ENCODE measurements around the gene LHX1.
A peak's percentile ranks its signal among the peaks of the same experiment; 100 is the strongest.

The LHX1 gene

DNA sequence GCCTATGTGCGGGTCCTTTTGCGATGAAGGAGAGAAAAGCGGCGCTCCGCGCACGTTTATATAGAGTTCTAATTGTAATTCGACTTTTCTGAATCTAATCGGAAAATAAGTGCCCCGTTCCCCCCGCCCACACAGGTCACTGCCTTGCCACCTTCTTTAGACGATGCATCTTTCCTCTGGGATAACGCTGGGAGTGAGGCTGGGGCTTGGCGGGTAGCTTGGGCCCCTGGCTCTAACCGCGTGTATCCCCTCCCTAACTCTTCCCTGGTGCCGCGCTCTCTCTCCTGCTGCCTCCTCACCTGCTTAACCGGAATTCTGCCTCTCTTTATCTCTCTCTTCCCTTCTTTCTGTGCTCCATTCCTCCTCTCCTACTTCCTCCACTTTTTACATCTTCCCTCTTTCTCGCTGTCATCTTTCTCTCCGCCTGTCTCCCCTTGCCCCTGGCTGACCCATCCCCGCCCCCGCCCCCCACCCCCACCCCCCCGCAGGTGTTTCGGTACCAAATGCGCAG lies 2.6 kb downstream of the LHX1 start:
- no peak for DNase-seq

DNA sequence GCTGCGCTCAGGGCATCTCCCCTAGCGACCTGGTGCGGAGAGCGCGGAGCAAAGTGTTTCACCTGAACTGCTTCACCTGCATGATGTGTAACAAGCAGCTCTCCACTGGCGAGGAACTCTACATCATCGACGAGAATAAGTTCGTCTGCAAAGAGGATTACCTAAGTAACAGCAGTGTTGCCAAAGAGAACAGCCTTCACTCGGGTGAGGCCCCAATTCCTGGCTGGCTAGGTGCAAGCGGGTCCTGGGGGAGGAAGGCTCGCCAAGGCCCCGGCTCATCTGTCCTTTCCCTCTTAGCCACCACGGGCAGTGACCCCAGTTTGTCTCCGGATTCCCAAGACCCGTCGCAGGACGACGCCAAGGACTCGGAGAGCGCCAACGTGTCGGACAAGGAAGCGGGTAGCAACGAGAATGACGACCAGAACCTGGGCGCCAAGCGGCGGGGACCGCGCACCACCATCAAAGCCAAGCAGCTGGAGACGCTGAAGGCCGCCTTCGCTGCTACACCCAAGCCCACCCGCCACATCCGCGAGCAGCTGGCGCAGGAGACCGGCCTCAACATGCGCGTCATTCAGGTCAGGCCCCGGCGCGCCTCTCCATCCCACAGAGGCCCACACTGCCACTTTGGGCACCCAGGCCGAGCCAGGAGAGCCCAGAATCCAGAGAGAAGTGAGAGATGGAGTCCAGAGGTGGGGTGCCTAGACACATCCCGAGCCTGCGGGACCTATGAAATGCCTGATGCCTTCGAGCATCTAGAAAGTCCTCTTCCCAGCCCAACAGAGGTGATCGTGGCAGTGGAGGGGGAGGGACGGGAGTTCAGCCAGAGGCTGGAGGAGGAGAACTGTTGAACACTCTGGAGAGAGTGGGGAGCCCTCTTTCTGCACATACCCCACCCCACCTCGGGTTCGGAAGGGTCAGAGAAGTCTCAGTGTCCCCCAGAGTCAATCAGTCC lies 3.3 kb downstream of the LHX1 start:
- no peak for DNase-seq

DNA sequence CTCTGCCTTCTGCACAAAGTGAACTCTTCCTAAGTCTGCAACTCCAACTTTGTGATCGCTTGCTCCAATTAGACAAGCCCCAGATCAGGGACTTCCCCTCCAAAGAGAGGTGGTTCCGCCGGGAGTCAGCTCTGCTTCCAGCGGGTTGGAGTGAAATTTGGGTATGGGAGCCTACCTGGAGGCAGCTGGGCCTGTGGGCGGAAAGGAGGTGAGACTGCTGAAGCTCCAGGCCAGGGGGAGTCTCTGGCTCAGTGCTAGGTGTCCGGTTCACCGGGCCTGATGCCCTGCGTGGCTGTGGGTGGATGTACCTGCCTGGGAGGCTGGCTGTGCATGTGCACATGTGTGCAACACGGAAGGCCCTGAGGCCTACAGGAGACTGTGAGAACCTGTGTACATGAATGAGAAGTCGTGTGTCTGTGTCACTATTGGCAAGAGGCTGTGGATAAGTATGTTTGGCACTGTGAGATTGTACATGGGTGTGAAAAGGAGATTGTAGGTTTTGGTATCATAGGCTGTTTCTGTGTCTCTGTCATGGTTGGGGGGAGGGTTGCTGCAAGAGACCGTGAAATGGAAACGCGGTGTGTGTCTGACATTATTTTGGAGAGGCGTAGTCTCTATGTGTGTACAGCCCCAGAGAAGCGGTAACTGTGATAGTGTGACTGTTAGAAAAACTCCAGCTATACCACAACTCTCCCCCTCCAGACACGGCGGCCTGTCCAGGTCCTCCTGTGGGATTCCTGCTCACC lies 4.2 kb downstream of the LHX1 start:
- DNase-seq = no peak

DNA sequence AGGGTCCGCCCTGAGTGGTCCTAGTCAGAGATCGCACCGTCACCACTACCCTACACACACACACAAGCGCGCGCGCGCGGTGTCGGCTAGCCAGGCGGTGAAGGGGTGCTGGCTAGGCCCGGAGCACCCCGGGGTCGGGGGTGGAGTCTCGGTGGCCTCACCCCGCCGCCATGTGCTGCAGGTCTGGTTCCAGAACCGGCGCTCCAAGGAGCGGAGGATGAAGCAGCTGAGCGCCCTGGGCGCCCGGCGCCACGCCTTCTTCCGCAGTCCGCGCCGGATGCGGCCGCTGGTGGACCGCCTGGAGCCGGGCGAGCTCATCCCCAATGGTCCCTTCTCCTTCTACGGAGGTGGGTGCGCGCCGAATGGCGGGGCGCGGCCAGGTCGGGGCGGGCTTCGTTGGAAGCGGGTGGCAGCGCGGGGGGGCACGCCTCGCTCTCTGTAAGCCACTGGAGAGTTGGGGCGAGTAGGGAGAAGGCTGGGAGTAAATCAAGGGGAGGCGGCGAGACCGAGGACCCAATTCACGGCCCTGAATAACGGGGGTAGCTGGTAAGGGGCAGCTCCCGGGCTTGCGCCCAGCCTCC lies 4.8 kb downstream of the LHX1 start:
- no peak for DNase-seq

DNA sequence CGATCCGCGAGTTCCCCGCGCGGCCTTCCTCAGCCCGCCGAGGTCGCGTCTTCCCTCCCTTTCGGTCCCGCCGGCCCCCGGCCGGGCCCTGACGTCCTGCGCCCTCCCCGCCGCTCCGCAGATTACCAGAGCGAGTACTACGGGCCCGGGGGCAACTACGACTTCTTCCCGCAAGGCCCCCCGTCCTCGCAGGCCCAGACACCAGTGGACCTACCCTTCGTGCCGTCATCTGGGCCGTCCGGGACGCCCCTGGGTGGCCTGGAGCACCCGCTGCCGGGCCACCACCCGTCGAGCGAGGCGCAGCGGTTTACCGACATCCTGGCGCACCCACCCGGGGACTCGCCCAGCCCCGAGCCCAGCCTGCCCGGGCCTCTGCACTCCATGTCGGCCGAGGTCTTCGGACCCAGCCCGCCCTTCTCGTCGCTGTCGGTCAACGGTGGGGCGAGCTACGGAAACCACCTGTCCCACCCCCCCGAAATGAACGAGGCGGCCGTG lies 5.4 kb downstream of the LHX1 start:
- DNase-seq = no peak

DNA sequence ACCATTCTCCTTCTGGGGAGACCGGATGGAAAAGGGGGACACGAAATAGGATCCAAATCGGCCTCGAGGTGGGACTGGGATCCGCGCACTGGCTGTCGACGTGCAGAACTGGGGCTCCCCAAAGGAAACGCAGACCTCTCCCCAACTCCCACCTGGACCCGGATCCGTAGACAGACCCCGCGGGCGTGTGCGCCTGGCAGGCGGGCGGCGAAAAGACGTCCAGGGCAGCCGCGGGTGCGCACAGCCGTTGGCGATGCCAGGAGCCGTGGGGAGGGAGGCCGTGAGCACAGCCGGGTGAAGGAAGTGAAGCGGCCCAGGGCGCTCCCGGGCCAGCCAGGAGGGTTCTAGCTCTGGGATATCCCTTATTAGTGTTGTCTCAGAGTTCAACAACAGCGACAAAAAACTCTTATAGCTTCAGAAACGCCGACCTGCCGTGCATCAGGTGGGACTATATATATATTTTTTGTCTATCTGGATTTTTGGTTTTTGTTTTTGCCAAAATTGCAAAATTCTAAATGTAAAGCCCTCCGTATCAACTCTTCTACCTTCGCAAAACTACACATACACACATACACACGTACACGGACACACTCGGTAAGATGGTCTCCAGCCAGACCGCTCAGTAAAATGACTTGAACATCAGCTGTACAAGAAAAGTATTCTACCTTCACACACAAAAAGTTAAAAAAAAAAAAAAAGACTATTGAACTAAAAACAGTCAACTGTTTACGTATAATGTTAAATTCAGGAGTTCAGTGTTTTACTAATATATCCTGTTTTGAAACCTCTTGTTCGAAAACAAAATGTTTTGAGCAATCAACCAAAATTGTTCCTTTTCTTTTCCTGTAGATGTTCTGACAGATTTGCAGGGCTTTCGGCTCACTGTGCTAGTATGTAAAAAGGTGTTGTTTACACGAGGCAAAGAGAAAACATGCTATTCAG lies 6.2 kb downstream of the LHX1 start:
- DNase-seq = no peak

DNA sequence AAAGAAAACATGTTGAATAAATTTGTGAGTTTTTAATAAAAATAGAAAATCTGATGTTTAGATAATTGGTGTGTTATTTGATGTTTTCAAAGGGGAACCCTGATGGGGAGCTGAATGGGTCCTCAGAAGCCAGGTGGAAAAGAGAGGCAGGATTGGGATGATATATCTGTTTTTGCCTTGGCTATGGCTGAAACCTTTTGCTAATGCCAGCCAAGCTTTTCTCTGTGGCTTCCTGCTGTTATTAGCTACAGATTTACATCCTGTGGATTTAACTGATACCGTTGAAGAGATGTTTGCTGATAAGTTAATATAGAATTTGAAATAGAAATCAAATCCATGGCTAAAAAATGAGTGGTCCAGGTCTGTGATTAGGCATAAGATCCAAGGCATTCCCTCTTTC lies 7.3 kb downstream of the LHX1 start:
- no peak for DNase-seq

DNA sequence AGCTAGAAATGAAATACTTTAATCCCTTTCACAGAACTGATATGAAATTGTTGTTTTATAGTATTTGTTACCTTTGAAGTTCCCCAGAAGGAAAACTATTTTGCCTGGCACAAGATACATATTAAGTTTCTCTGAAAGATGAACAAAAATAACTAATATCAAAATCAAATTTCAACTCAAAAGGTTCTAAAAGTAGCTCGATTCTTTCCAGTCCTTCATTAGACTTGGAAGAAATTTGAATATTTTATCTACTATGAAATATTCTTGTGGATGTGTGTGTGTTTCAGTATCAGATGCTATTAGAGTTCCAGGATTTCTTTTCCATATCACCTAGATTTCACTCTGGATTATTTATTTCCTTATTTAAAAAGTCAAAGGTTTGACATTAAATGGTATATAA lies 7.9 kb downstream of the LHX1 start:
- DNase-seq = no peak

DNA sequence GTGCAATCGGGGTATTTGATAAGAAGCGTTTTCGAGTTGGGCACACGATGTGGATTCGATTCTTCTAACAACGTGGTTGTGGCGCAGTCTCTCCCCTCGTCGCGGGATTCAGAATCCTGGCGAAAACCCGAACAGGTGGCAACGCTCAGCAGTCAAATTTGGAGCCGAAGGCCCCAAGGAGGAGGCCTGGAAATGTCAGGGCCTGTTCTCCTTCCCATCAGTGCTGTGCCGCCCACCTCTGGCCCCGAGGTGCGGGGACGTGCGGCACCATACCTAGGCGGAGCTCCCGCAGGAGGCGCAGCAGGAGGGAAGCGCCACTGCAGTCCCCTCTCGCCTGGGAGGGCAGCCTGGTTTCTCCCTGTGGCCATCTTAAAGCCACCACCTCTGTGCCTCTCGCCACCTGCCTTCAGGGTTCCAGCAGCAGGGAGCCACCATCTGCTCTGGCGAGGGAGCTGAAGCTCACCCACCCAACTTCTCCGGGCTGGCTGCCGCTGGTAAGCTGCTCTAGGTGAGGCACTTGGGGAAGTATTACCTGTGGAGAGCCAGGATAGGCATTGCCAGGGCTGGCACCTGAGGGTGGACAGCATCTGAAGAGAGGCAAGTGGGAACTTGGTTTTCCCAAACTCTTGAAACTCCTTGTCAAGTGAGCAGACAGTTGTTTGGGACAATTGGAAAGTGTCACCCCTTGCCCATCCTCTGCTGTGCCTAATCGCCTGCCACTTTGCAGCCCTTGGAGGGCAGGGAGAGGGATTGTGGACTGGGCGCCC lies 8.9 kb downstream of the LHX1 start:
- no peak for DNase-seq

DNA sequence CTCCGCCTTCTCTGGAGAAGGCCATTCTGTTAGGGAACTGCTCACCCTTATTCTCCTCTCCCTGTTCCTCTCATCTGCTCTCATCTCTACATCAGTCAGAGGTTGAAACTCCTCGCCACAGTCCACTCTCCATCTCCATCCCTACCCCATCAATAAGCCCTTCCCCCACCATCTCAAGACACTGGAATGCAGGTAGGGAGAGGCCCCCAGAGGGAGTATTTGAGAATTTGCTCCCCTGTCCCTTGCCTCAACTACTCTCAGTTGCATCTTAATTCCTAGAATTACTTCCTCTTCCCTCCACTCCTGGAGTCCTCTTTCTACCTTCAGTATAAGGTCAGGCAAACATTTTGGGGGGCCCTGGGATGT lies 9.4 kb downstream of the LHX1 start:
- no peak for DNase-seq

DNA sequence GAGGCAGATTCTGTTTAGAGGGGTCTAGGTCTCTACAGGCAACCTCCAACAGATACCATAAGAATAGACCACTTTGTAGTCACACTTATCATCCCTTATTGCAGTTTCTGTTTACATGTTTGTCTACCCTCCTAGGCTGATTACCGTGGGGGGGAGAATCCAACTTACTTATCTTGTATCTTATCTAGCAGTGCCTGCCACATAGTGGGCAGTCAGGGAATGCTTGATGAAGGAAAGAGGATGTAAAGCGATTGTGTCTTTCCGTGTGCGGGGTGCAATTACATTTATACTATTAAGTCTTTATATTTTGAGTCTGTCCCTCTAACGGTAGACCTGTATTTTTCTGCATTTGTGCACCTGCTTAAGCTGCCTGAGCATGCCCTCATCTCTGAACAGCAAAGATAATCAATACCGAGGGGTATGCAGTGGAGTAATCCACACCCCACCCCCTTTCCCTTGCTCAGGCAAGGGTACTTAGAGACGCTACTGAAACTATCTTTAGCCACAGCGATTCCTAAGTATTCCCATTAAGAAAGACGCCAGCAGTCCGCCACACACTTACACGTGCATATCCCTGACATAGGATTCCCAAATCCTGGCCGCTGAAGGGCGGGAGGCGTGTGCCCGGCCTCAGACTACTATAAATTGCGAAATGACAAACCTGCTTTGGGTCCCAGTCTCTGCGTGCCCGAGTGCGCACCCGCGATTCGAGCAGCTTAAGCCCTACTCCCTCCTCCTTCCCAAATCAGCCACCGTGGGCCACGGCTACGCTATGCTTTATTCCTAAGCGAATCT lies 10.8 kb downstream of the LHX1 start:
- no peak for DNase-seq

DNA sequence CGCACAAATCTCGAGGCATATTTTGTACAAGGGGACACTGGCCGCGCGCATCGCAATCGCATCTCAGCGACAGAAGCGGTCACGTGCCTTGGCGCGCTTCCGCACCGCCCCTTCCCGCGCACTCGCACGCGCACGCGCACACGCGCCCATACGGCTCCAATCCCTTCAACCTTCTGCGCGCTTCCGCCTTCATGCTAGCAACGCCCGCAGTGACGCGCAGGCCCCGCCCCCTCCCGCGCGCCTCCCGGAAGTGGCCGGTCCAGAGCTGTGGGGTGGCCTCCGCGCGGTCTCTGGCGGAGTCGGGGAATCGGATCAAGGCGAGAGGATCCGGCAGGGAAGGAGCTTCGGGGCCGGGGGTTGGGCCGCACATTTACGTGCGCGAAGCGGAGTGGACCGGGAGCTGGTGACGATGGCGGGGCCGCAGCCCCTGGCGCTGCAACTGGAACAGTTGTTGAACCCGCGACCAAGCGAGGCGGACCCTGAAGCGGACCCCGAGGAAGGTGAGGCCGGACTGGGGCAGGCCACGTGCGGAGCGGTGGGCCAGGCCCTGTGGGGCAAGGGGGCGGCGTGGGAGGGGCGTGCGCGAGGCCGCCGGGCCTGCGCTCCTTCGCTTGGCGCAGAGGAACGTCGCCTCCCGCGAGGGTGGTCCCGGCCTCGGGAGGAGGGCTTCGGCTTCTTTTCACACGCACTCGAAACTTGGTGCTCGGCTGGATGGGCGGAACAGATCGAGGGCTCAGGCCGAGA lies 11.6 kb downstream of the LHX1 start, which contains the start of gene AATF:
TSS of gene AATF (plus strand) at position 238 of the 744 bp plus-strand sequence. CDS start at position 410, 172 bp downstream.
- DNase-seq = peak; percentile 86

DNA sequence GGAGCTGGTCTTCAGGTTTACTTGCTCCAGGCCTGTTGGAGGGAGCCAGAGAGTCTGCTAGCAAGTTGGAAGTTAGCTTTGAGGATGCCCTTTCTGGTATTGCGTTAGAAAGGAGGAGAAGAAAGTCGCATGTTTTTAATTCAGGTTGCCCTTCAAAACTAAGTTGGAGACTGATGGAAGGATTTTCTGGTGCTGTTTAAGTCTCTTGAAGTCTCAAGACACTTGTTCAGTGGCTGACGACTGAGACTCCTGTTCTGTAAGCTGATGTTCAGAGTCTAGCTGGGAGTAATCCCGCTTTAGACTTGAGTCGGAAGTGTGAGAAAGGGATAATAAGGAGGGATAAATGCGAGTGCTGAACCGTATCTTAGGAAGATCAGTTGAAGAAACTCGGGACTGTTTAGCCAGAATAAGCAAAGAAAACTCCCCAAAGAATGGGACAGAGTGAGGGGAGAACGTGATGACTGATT lies 12.2 kb downstream of the LHX1 start:
- no peak for DNase-seq

DNA sequence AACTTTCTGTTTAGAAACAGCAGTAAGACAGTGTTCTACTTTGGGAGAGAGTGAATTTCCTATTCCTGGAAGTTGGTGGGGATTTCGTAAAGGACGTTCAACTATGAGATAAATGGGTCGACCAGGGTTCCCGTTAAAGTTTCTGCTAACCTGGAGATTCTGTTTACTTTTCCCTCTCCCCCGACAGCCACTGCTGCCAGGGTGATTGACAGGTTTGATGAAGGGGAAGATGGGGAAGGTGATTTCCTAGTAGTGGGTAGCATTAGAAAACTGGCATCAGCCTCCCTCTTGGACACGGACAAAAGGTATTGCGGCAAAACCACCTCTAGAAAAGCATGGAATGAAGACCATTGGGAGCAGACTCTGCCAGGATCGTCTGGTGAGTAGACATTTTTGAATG lies 12.8 kb downstream of the LHX1 start:
- no peak for DNase-seq

DNA sequence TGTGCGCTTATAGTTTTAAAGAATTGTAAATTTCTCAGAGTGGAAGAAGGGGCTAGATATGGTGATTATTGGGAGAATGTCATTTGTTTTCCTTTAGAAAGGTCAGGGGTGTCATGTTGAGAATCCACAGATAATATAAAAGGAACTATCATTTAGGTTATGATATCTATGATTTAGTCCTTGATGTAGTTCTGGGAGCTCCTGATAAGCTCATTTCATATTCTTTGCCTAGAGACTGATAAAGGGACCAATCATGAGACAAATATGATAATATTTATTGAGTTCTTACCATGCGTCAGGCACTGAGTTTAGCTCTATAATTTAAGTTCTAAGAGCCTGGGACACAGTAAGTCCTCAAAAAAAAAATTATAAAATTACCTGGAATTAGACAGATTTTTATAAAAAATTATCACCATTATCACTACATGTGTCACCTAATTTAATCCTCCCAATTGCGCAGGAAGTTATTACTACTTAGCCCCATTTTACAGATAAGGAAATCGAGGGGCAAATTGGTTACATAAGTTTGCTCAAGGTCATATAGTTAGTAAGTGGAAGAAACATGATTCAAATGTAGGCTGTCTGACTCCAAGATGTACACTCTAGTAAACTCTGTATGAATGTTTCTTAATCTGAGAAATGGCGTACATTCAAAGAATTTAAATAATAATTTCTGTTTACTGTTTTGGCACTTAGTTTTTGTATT lies 14.0 kb downstream of the LHX1 start:
- no peak for DNase-seq

DNA sequence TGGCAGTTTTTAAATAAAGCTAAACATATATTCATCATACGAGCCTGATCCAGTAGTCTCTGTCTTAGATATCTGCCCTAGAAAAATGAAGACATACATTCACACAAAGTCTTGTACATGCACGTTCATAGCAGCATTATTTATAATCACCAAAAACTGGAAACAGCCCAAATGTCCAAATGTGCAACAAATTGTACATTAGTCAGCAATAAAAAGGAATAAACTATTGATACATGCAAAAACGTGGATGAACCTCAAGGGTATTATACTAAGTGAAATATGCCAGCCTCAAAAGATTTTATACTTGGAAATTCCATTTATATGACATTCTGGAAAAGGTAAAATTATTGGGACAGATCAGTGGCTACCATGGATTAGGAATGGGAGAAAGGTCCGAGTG lies 34.2 kb downstream of the LHX1 start:
- no peak for DNase-seq

DNA sequence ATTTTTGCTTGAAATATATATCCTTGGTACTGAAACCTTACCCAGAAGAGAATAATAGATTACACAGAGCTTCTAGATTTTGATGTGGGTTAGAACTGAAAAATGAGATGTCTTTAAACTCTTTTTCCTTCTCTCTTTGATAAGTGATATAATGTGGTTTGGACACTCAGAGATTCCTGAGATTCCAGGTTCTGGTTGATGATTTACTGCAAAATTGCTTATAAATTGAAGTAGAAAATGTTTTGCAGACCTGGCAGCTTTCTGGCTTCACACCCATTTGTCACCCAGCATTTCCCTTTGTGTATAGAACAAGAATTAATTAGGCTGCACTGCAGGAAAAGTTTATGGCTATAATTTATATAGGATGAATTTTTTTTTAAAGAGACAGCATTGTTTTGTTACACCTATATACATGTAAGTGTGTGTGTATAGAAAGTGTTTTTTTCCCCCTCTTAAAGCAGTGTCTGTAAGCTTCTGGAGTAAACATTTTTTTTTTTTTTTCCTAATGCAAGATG lies 35.0 kb downstream of the LHX1 start:
- no peak for DNase-seq

DNA sequence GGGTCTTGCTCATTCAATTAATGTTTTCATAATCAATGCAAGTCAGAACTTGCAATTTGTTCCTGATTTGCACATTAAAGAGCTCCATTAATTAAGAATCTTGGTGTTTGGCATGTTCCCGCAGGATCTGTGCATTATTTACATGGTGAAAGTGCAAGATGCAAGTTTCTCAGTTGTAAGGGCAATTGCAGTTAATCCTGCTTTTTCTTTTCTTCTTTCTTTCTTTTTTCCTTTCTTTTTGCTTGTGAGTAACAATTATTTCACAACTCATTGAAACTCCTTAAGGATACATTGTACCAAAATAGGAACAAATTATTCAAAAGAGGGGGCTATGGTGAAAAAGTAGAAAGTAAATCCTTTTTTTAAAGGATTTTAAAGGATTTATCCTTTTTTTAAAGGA lies 35.6 kb downstream of the LHX1 start:
- no peak for DNase-seq

All from DMS 273 treated with DMSO at 0.1 percent for 48 hours (cell line).